ENCODE measurements around the gene CCDC77.

- TF ChIP-seq POLR2A (IDR thresholded peaks at IDR 0.05; ENCODE audit: low read depth, low read length) (no peak), TAF1 (IDR thresholded peaks at IDR 0.05; ENCODE audit: borderline replicate concordance, low read depth, low read length) (no peak)
These were observed 60.0 kb downstream of the CCDC77 start for GRCh38 chr12:461425-461824.

All from GM12892 (cell line).